Measurements from ENCODE around the gene GNPDA1. TPM values are rescaled to one million over a fixed set of nuclear protein-coding genes. Genes with fewer than 3 reads are reported as not detected.

The GNPDA1 gene
- polyA plus RNA-seq, 1 of the 3 experiments (the other 2 are of a cell fraction) = 23.9 TPM

- no peak overlapping the region for H3K4me2 ChIP-seq
- H3K4me3 ChIP-seq (ENCODE audit: low read depth in 2 of 2, low read length in 1 of 2) = no peak overlapping the region
- H3K27ac ChIP-seq (ENCODE audit: low read depth in 2 of 2, low read length in 1 of 2) = no peak overlapping the region
- H3K79me2 ChIP-seq (ENCODE audit: insufficient read depth) = peaks cover 76% of the 10 kb centered on the region
- no peaks in the 10 kb centered on the region for H3K9me3 ChIP-seq
- no peaks in the 10 kb centered on the region for H3K9me2 ChIP-seq
- H4K20me1 ChIP-seq (ENCODE audit: insufficient read depth) = no peaks in the 10 kb centered on the region
- peaks cover 51 to 57% of the 10 kb centered on the region in 2 experiments for H3K36me3 ChIP-seq (replicated peaks in 1 of 2; ENCODE audit: control insufficient read depth in 1 of 2, insufficient read depth in 2 of 2, low read length in 1 of 2)
- no peak for DNase-seq
- peaks cover 9 to 19% of the 10 kb centered on the region in 2 experiments; a peak in 3 of 4 replicates for H3K4me1 ChIP-seq (ENCODE audit: control insufficient read depth in 1 of 2, insufficient read depth in 2 of 2, low read depth in 1 of 2, low read length in 1 of 2)
- 80% methylated on average over 1 of the region's 1 CpG for WGBS (ENCODE audit: low lambda C conversion rate)
- ChIA-PET POLR2A (no interaction called here), CTCF (interaction anchor here (2.7 to 7.8 kb wide), 2 partner anchors 15 to 18 kb away, joined by 12 to 99 read pairs; partner anchors contain the start of gene PCDH12)
- H3F3A ChIP-seq (replicated peaks; ENCODE audit: insufficient read depth) = peaks cover 21% of the 10 kb centered on the region
- no peak for TF ChIP-seq NFIC (IDR thresholded peaks at IDR 0.05; ENCODE audit: borderline replicate concordance)
- no peak for TF ChIP-seq PBX3 (IDR thresholded peaks at IDR 0.05)
- TF ChIP-seq CHD2 (IDR thresholded peaks at IDR 0.05; ENCODE audit: low read length, partially characterized antibody) = no peak
- TF ChIP-seq FOXM1 (IDR thresholded peaks at IDR 0.05; ENCODE audit: low read depth) = no peak
- TF ChIP-seq FOXJ3 (CRISPR knock-in tag; IDR thresholded peaks at IDR 0.05) = no peak
- no peak for TF ChIP-seq SIN3A (IDR thresholded peaks at IDR 0.05; ENCODE audit: borderline replicate concordance, low read depth, low read length)
- TF ChIP-seq YY1 (IDR thresholded peaks at IDR 0.05; ENCODE audit: low read depth) = no peak
- TF ChIP-seq USF2 (IDR thresholded peaks at IDR 0.05; ENCODE audit: borderline replicate concordance, low read depth, low read length) = no peak
- no peak for TF ChIP-seq NRF1 (IDR thresholded peaks at IDR 0.05; ENCODE audit: low read depth, low read length)
- TF ChIP-seq ELF1 (IDR thresholded peaks at IDR 0.05) = no peak
- no peak for TF ChIP-seq MEF2A (IDR thresholded peaks at IDR 0.05; ENCODE audit: borderline replicate concordance, low read depth)
- TF ChIP-seq RXRA (IDR thresholded peaks at IDR 0.05; ENCODE audit: borderline replicate concordance, low read depth) = no peak
- no peak for TF ChIP-seq TCF12 (IDR thresholded peaks at IDR 0.05)
- no peak for TF ChIP-seq EP300 (IDR thresholded peaks at IDR 0.05; ENCODE audit: borderline replicate concordance in 1 of 2, low read depth in 1 of 2, low read length in 1 of 2)
- no peak overlapping the region for H2AFZ ChIP-seq (ENCODE audit: low read depth)
- H3K27me3 ChIP-seq (ENCODE audit: insufficient read depth) = no peaks in the 10 kb centered on the region
- H3K9ac ChIP-seq = no peak overlapping the region
These were observed 38.8 kb downstream of the GNPDA1 start for GRCh38 chr5:141973871-141974595.

All from SK-N-SH (cell line).